Ectodermal cell (in vitro differentiated cells): ENCODE measurements around the gene PPP2R5D.
A peak's percentile ranks its signal among the peaks of the same experiment; 100 is the strongest.

Experiments used
- H3K27ac ChIP-seq: 2 replicates; pipeline ENCODE4 v1.7.0; 2013; ENCODE audit warnings: mild to moderate bottlenecking, low read depth, low read length; ENCODE audit not compliant: insufficient read depth, poor library complexity, severe bottlenecking
- H3K27me3 ChIP-seq: 2 replicates; pipeline ENCODE4 v1.7.0; 2013; ENCODE audit warnings: mild to moderate bottlenecking, low read length; ENCODE audit not compliant: insufficient read depth, control insufficient read depth, poor library complexity, severe bottlenecking
- H3K36me3 ChIP-seq: one replicate; pipeline ENCODE4 v1.7.0; 2013; ENCODE audit warnings: low read length; ENCODE audit not compliant: control insufficient read depth, insufficient read depth
- H3K4me1 ChIP-seq: one replicate; pipeline ENCODE4 v1.7.0; 2013; ENCODE audit warnings: low read length; ENCODE audit not compliant: control insufficient read depth, insufficient read depth
- H3K4me3 ChIP-seq: 2 replicates; pipeline ENCODE4 v1.7.0; 2013; ENCODE audit warnings: low read depth, low read length, control low read depth; ENCODE audit not compliant: insufficient read depth
- H3K9me3 ChIP-seq: 2 replicates; pipeline ENCODE4 v1.7.0; 2013; ENCODE audit warnings: mild to moderate bottlenecking, low read length, moderate library complexity; ENCODE audit not compliant: control insufficient read depth
- WGBS, 2 experiments: methylation state at CpG; one replicate each; pipeline ENCODE4 v1.1.7; 2013; ENCODE audit warnings: missing lambda C conversion rate in 2 of 2; 5-methylcytosine and 5-hydroxymethylcytosine counted together

The PPP2R5D gene

DNA sequence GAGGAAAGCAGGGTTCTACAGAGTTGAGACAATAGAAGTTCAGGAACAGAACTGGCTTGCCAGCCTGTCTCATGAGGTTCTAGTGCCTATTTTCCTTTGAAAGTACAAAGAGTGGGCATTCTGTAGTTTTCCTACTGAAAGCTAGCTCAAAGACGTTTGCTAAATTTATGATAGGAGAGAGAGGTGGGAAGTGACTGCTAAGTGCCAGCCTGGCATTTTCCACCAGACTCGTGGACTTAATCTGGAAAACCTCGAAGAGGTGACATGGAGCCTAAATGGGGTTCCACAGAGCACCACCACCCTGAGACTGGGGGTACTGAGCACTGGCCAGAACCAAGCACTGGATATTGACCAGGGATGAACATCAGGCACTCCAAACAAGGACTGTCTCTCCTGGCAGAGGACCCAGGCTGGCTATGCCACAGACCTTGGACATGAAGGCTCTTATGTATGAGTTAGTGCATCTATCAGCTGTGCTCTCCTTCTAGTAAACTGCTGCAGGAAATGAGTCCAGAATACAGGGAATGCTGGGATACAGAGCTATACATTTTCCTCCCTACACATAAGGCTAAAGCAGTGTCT is 12.5 kb upstream of the PPP2R5D start:
- H3K9me3 ChIP-seq: no peaks in the 10 kb centered on the region
- H3K27ac ChIP-seq: no peak overlapping the region
- WGBS, 2 experiments: 91 to 95% methylated on average over 3 of the region's 3 CpGs

DNA sequence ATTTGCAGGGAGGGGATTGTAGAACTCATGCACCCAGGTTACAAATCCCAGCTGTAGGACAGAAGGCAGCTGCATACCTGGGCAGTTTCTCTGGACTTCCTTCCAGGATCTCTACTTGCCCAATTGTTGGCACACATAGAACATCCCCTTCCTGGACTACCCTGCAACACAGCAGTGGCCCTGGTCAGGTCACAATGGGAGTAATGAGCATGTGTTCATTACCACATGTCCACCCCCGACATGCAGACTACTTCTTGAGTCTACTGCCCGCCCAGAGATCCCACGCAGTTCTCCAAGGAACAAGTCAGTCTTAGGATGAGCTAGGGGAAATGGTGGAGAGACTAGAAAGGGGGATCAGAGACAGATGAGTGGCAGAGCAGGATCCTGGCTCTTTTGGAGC is 10.4 kb upstream of the PPP2R5D start:
- 94 to 95% methylated on average over 3 of the region's 3 CpGs for WGBS, 2 experiments
- Histone ChIP-seq H3K36me3 (no peaks in the 10 kb centered on the region), H3K27ac (no peak overlapping the region), H3K4me1 (peaks cover 3% of the 10 kb centered on the region), H3K4me3 (no peak overlapping the region), H3K27me3 (no peaks in the 10 kb centered on the region), H3K9me3 (no peaks in the 10 kb centered on the region)

More for the DNA sequence above, 12.5 kb upstream of the PPP2R5D start:
- H3K4me1 ChIP-seq: no peaks in the 10 kb centered on the region
- H3K4me3 ChIP-seq: no peak overlapping the region
- H3K36me3 ChIP-seq: no peaks in the 10 kb centered on the region
- no peaks in the 10 kb centered on the region for H3K27me3 ChIP-seq

GRCh38 chr6:42974919-42975505 is 9.4 kb upstream of the PPP2R5D start:
- Histone ChIP-seq H3K27ac (no peak overlapping the region), H3K27me3 (no peaks in the 10 kb centered on the region), H3K4me1 (peaks cover 3% of the 10 kb centered on the region), H3K9me3 (no peaks in the 10 kb centered on the region), H3K4me3 (no peak overlapping the region), H3K36me3 (no peaks in the 10 kb centered on the region)
- WGBS, 2 experiments: 93 to 94% methylated on average over 5 of the region's 5 CpGs

DNA sequence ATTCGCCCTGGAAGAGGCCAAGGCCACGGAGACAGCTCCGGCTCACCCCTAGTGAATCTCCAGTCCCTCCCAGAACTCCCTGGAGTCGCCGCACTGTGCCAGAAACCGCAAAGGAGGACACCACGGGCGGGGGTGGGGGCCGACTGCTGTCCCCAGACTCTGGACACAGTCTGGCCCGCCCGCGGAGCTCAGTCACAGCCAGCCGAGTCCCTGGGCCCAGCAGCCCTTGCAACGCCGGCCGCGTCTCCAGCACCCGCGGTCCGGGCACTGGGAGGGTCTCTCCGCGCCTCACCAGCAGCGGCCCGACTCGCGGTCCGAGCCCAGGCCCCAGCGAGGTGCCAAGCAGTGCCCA is 5.9 kb upstream of the PPP2R5D start:
- peak overlapping the region; percentile 83 for H3K4me3 ChIP-seq
- no peak overlapping the region for H3K27ac ChIP-seq
- no peaks in the 10 kb centered on the region for H3K36me3 ChIP-seq
- H3K9me3 ChIP-seq: no peaks in the 10 kb centered on the region
- H3K27me3 ChIP-seq: no peaks in the 10 kb centered on the region
- 2 to 3% methylated on average over 28 of the region's 28 CpGs for WGBS, 2 experiments
- H3K4me1 ChIP-seq: peaks cover 3% of the 10 kb centered on the region

DNA sequence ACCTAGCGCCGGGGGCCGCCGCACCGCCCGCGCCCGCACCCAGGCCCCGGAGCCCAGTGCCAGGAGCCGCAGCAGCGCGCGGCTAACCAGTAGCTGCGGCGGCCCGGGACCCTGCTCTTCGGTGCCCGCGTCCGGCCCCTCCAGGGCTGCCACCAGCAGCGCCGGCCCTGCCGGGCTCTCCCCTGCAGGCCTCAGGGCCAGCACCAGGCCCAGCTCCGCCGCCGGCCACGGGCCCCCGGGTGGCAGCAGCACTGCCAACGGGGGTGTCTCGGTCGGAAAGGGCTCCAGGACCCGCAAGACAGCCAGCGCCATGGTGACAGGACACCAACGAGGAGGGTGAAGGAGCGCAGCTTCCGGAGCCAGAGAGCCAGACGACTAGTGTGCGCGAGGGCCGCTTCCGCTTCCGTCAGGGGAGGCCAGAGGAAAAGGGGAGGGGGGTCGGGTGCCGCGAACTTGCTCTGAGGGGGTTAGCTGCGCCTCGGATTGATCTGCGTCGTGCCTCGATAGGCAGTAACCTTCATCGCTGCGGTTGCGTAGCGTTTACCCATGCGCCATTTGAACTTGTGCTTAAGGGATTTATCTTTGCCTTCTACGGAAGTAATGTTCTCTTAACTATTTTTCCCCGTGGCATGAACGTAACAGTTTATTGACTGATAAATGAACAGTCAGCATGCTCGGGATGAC is 5.4 kb upstream of the PPP2R5D start, which contains the start of gene PEX6:
PEX6 (minus strand) TSS at position 343 of the 684 bp plus-strand sequence; CDS start at position 312, 31 bp downstream.
- Histone ChIP-seq H3K27ac (no peak within 1 kb of the TSS), H3K9me3 (no peaks in the 10 kb centered on the region), H3K27me3 (no peaks in the 10 kb centered on the region), H3K4me1 (peaks cover 3% of the 10 kb centered on the region), H3K4me3 (peak within 1 kb of the TSS; percentile 83), H3K36me3 (no peaks in the 10 kb centered on the region)
- 1% methylated on average over 59 of the region's 59 CpGs for WGBS, 2 experiments

DNA sequence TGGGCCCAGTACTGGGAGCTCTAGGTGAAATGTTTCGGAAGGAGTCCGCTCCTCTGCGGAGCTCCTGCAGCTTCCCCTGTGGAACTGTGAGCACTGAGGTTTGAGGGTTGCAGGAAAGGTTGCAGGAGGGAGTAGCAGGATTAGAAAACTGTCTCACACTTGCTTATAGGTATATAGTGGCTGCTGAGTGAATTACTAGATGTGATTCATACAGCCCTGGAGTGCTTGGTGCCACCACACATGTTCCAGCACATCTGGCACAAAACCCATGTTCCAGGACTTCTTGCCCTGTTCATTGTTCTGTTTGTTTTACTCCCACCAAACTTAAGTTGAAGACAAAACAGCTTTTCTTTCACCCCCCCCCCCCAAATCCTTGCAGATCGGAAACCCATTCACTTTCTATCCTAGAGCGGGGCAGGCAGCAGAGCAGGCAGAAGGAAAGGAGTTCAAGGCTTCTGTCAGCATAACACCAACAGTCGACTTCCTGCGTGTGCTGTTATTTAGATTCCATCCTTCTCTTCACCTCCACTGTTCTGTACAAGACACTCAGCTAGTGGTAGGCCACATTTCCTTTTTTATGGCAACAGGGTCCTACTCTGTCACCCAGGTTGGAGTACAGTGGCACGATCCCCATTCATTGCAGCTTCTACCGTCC is 4.7 kb upstream of the PPP2R5D start:
- H3K36me3 ChIP-seq: no peaks in the 10 kb centered on the region
- WGBS, 2 experiments: 70 to 72% methylated on average over 9 of the region's 9 CpGs
- no peaks in the 10 kb centered on the region for H3K9me3 ChIP-seq
- peaks cover 3% of the 10 kb centered on the region for H3K4me1 ChIP-seq
- H3K27me3 ChIP-seq: no peaks in the 10 kb centered on the region
- peak overlapping the region; percentile 83 for H3K4me3 ChIP-seq
- H3K27ac ChIP-seq: no peak overlapping the region

GRCh38 chr6:42981836-42982235 is 2.5 kb upstream of the PPP2R5D start:
- H3K27me3 ChIP-seq: no peaks in the 10 kb centered on the region
- WGBS, 2 experiments: 89 to 91% methylated on average over 5 of the region's 5 CpGs
- no peaks in the 10 kb centered on the region for H3K9me3 ChIP-seq
- no peak overlapping the region for H3K4me3 ChIP-seq
- peaks cover 12% of the 10 kb centered on the region for H3K4me1 ChIP-seq
- H3K36me3 ChIP-seq: no peaks in the 10 kb centered on the region
- H3K27ac ChIP-seq: no peak overlapping the region

DNA sequence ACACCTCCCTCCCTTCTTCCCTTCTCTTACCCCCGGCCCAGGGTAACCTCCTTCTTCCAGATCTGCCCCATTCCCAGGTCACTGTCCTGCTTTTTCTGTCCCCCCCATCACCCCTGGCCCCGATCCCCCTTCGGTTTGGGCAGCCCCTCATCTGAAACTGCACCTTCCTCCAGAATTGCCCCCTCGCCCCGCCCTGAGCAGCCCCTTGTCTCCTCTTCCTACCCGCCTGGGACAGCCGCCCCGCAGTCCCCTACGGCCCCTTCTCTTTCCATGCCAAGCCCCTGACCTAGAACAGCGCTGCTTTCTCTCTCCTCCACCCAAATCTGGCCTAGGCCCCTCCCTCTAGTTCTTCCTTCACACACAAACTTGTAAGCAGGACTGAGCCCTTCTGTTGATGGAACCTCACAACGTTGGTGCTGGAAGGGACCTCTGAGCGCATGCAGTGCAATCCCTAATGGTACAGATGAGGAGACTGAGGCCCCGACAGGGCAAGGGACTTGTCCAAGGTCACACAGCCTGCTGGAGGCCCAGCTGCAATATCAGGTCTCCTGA is 630 bp downstream of the PPP2R5D start:
- Histone ChIP-seq H3K4me3 (peak overlapping the region; percentile 74), H3K9me3 (no peaks in the 10 kb centered on the region), H3K27ac (no peak overlapping the region), H3K27me3 (no peaks in the 10 kb centered on the region), H3K36me3 (peaks cover 3% of the 10 kb centered on the region), H3K4me1 (peaks cover 10% of the 10 kb centered on the region)
- WGBS, 2 experiments: 19 to 21% methylated on average over 13 of the region's 13 CpGs

GRCh38 chr6:42987533-42988451 is 3.4 kb downstream of the PPP2R5D start:
- 87 to 93% methylated on average over 5 of the region's 5 CpGs for WGBS, 2 experiments
- H3K4me3 ChIP-seq: no peak overlapping the region
- no peaks in the 10 kb centered on the region for H3K9me3 ChIP-seq
- no peaks in the 10 kb centered on the region for H3K27me3 ChIP-seq
- peaks cover 3% of the 10 kb centered on the region for H3K36me3 ChIP-seq
- peaks cover 10% of the 10 kb centered on the region for H3K4me1 ChIP-seq
- no peak overlapping the region for H3K27ac ChIP-seq
